AG09309 (cell line): Measurements from ENCODE around the gene ZNF236.

Experiments
- DNase-seq: peaks from one replicate; pipeline ENCODE4 v3.0.0-alpha.2; 2010; ENCODE audit warnings: low read depth
- H3K4me3 ChIP-seq: 2 replicates; pipeline ENCODE4 v1.5.1; 2011; ENCODE audit warnings: mild to moderate bottlenecking, low read depth, low read length, moderate library complexity; ENCODE audit not compliant: control insufficient read depth
- CTCF ChIP-seq: IDR thresholded peaks from 2 replicates; pipeline ENCODE4 v1.5.1; 2011; ENCODE audit warnings: mild to moderate bottlenecking, low read depth, low read length, inconsistent platforms; ENCODE audit not compliant: insufficient read depth, control insufficient read depth; ENCODE audit errors: missing control alignments

The ZNF236 gene

GRCh38 chr18:76911440-76911839, 89.1 kb downstream of the ZNF236 start:
- H3K4me3 ChIP-seq: no peak overlapping the region
- no peak for DNase-seq
- TF ChIP-seq CTCF: no peak

- no peak overlapping the region for H3K4me3 ChIP-seq
- TF ChIP-seq CTCF: no peak
- no peak for DNase-seq
Measured at GRCh38 chr18:76913583-76913982, 91.2 kb downstream of the ZNF236 start.

GRCh38 chr18:76914314-76914713, 92.0 kb downstream of the ZNF236 start:
- no peak for DNase-seq
- no peak overlapping the region for H3K4me3 ChIP-seq
- TF ChIP-seq CTCF: no peak

GRCh38 chr18:76914796-76915195, 92.4 kb downstream of the ZNF236 start:
- no peak for TF ChIP-seq CTCF
- no peak overlapping the region for H3K4me3 ChIP-seq
- no peak for DNase-seq

GRCh38 chr18:76915456-76915855, 93.1 kb downstream of the ZNF236 start:
- no peak for TF ChIP-seq CTCF
- DNase-seq: no peak
- H3K4me3 ChIP-seq: no peak overlapping the region

GRCh38 chr18:76920974-76921373, 98.6 kb downstream of the ZNF236 start:
- H3K4me3 ChIP-seq: no peak overlapping the region
- TF ChIP-seq CTCF: no peak
- DNase-seq: no peak

GRCh38 chr18:76922107-76922506, 99.8 kb downstream of the ZNF236 start:
- peak; percentile 42 for TF ChIP-seq CTCF
- DNase-seq: no peak
- no peak overlapping the region for H3K4me3 ChIP-seq
